GOT3 (cell line): ENCODE measurements around the gene KCNMA1.
"Not testable (repeated sequence)": the region's sequence is repeated elsewhere in the genome, so short reads cannot be mapped to it uniquely, and the experiment has no call there.

Source experiments
- DNase-seq: peaks from one replicate; lab custom pipeline; 2025; ENCODE audit warnings: mixed read lengths; lab: John Stamatoyannopoulos, UW

Gene KCNMA1

GRCh38 chr10:77417359-77417758 is 220.2 kb downstream of the KCNMA1 start:
- no peak for DNase-seq

DNA sequence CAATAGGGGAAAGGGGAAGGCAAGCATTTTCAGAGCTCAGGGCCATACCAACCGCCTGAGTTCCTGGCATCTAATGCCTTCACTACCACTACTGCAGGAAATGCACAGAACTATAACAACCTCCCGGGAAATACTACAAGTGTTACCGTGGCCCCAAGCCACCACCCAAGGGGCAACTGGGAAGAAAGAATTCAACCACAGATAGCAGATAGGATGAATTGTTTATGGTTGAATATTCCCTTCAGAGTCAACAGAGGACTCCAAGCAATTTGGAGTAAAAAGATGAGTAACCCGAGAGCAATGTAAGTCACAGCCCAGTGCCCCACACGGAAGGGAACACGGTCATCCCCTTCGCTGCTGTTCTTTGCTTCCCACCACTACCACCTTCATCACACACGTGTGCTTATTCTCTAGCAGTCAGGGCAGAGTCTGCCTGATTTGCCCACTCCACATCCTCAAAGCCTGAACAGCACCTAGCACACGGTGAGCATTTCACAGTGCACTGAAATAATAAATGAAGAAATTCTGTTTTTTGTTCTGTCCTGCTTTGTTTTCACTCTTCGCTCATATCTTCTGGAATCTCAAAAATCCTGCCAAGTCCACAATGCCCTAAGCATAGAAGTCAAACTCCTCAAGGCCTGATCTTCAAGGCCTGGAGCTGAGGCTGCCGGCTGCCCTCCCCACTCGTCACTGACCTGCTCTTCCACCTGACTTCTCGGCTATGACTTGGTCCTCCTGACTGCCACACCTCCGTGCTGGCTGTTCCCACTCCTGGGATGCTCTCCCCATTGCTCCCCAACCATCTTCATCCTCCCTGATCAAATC is 221.1 kb downstream of the KCNMA1 start:
- no peak for DNase-seq

GRCh38 chr10:77415313-77415960 is 222.2 kb downstream of the KCNMA1 start:
- DNase-seq: no peak

- DNase-seq: no peak
Measured at GRCh38 chr10:77413231-77413630, 224.4 kb downstream of the KCNMA1 start.

DNA sequence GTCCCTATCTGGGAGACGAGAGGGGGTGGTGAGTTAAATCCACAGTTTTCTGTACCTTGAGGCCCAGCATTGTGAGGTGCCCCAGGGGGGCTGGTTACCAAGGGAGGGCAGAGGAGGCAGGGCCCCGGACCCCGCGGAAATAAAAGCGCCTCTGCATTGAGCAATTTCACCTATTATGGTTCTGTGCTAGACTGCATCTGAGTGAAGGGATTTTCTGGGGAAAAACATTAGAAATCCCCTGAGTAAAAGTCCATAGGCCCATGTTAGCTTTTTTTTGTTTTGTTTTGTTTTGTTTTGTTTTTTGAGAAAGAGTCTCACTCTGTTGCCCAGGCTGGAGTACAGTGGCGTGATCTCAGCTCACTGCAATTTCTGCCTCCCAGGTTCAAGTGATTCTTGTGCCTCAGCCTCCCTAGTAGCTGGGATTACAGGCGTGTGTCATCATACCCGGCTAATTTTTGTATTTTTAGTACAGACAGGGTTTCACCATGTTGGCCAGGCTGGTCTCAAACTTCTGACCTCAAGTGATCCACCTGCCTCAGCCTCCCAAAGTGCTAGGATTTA is 225.0 kb downstream of the KCNMA1 start:
- not testable (repeated sequence) for DNase-seq

DNA sequence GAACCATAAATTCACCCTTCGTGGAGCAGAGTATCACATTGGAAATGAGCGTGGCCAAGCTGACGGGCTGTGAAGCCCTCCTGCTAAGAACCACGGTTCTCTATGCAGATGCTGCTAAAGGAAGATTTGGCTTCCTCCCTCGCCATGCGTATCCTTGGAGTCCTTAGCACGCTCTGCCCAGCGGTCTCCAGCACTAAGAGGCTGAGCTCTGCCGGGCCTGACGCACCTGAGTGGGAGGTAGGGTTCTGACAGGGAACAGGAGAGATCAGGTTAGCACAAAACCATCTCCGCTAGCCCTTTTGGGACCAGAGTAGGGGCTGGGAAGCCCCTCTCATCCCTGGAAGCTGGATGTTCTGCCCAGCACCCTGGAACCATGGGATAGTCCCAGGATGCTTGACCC is 225.8 kb downstream of the KCNMA1 start:
- no peak for DNase-seq

- no peak for DNase-seq
Measured at GRCh38 chr10:77410523-77410922, 227.1 kb downstream of the KCNMA1 start.

GRCh38 chr10:77409697-77410471 is 227.7 kb downstream of the KCNMA1 start:
- no peak for DNase-seq

- DNase-seq: no peak
Measured at GRCh38 chr10:77408259-77408658, 229.3 kb downstream of the KCNMA1 start.

- no peak for DNase-seq
Measured at GRCh38 chr10:77406764-77407430, 230.7 kb downstream of the KCNMA1 start.

- DNase-seq: no peak
Measured at GRCh38 chr10:77405771-77406241, 231.8 kb downstream of the KCNMA1 start.

DNA sequence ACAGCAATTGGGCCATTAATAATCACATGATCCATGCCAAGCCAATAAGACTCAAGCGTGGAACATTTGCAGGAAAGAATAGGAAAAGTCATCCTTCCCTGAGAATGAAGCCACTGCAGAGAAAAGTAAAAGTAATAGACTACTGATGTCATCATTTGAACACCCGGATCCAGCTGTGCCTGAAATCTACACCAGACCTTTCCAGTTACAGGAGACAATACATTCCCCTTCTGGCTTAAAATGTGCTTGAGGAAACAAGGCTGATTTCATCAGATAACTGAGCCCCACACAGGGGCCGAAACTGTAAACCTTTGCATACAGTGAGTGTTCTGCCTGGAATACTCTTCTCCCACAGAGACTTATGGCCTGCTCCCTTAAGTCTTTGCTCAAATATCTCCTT is 232.8 kb downstream of the KCNMA1 start:
- DNase-seq: no peak

DNA sequence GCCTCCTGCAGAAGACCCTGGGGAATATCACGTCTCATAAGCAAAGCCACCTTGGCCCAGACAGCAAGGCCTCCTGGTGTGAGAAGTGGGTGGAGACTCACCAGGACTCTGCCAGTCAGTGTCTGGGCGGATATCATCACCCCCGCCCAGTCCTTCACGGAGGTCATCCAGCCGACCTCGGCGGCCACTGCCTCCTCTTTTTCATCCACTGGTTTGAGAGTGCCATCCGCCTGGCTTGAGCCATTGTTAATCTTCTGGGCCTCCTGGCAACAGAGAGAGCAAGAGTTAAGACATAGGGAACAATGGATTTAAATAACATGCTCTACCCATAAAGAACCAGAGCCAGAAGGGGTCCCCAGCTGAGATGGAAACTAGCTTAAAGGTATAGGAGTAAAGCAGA is 233.8 kb downstream of the KCNMA1 start:
- no peak for DNase-seq

GRCh38 chr10:77401683-77402082 is 235.9 kb downstream of the KCNMA1 start:
- no peak for DNase-seq

- DNase-seq: no peak
Measured at GRCh38 chr10:77400033-77400432, 237.6 kb downstream of the KCNMA1 start.

DNA sequence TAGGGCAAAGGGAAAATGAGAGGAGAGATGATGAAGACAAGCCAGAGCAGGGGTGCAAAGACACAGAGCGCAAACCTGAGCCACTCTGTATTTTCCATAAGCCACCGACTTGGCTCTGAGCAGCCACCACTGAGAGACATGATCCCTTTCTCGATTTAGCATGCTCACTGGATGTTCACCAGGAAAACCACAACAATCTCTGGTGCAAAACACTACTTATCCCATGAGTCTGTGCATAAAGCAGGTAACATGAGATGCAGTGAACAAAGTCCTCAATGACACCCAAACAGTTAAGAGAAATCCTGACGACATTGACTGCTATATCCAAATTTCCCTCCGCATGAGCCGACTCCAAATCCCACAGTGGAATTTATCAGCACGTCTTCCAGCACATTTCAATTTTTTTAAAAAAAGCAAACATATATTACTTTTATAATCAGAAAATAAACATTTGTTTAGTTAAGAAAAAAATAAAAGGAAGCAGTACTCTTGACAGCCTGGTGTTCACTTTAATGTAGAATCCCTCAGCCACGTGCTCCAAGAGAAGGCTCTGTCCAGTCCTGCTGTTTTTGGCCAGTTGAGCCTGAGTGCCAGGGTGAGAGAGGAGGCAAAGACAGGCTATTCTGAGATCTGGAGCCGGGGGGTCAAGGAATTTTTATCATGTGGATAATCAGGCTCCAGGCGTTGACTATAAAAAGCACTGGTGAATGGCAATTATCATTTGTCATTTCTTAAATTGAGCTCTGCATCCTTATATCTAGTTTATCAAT is 238.4 kb downstream of the KCNMA1 start:
- DNase-seq: no peak

- no peak for DNase-seq
Measured at GRCh38 chr10:77398558-77398957, 239.1 kb downstream of the KCNMA1 start.

GRCh38 chr10:77397103-77397502 is 240.5 kb downstream of the KCNMA1 start:
- no peak for DNase-seq

DNA sequence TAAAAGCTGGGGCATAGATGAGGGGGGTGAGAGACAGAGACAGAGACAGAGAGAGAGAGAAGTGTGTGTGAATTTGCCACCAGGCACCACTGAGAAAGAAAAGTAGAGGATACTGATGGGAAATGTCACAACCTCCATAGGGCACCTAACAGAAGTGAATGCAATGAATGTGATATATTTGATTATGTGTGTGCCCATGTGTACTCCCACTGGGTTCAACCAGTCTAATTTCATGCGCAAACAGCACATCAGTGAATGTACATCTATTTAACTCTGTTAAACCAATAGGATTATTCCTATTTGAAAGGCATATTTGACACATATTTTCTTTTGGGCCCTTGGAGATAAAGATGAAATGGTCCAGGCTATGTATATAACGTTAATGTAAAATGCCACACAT is 241.3 kb downstream of the KCNMA1 start:
- no peak for DNase-seq

- no peak for DNase-seq
Measured at GRCh38 chr10:77393821-77394501, 243.6 kb downstream of the KCNMA1 start.
